ENCODE results near the gene GLI3.

- TF ChIP-seq REST (IDR thresholded peaks at IDR 0.05; ENCODE audit: low read depth, low read length) (no peak), CTCF (IDR thresholded peaks at IDR 0.05) (no peak), EZH2phosphoT487 (IDR thresholded peaks at IDR 0.05; ENCODE audit: borderline replicate concordance, low read depth) (no peak), POLR2AphosphoS5 (IDR thresholded peaks at IDR 0.05; ENCODE audit: low read depth, low read length) (no peak), MEF2A (IDR thresholded peaks at IDR 0.05; ENCODE audit: borderline replicate concordance, low read depth) (no peak)
Observed at GRCh38 chr7:42264702-42265101, 27.7 kb upstream of the GLI3 start.

All from SK-N-SH (cell line).